Measurements from ENCODE around the gene ACACB.

Gene ACACB

DNA sequence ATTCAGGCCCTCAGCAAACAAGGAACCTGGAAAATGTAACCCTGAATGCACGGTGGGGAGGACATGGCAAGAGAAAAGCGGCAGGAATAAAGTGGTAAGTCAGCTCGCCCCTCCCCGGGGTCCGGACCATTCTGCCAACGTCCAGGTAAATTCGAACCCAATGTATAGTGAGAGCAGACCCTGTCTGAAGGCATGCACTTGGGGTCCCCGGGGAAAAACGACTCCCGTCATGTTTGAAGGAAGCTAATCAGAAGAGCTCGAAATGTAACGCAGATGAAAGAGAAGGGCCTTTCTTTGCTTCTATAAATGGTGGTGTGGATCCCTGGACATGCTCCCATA is 193 bp downstream of the ACACB start:
- CTCF ChIA-PET: interaction anchor here (1.0 kb wide), 1 partner anchor 269 kb away, joined by 3 read pairs; no protein-coding TSS in a partner anchor
- no peaks in the 10 kb centered on the region for H3K9me3 Mint-ChIP-seq
- DNase-seq: no peak
- H3K27me3 Mint-ChIP-seq: no peaks in the 10 kb centered on the region
- no peak overlapping the region for H3K4me3 Mint-ChIP-seq
- H3K27ac Mint-ChIP-seq: no peak overlapping the region
- H3K36me3 Mint-ChIP-seq: no peaks in the 10 kb centered on the region
- H3K4me1 Mint-ChIP-seq: peaks cover 24% of the 10 kb centered on the region

GRCh38 chr12:109120095-109120494 is 3.7 kb downstream of the ACACB start:
- no peaks in the 10 kb centered on the region for H3K36me3 Mint-ChIP-seq
- no peak overlapping the region for H3K4me3 Mint-ChIP-seq
- H3K27ac Mint-ChIP-seq: no peak overlapping the region
- DNase-seq: no peak
- CTCF ChIA-PET: interaction anchor here (0.6 to 1.4 kb wide), 2 partner anchors 8 to 11 kb away, joined by 3 to 4 read pairs; no protein-coding TSS in a partner anchor
- H3K9me3 Mint-ChIP-seq: no peaks in the 10 kb centered on the region
- no peaks in the 10 kb centered on the region for H3K27me3 Mint-ChIP-seq
- peaks cover 6% of the 10 kb centered on the region for H3K4me1 Mint-ChIP-seq

- no peak overlapping the region for H3K4me3 Mint-ChIP-seq
- H3K36me3 Mint-ChIP-seq: no peaks in the 10 kb centered on the region
- no peaks in the 10 kb centered on the region for H3K27me3 Mint-ChIP-seq
- peaks cover 3% of the 10 kb centered on the region for H3K4me1 Mint-ChIP-seq
- CTCF ChIA-PET: interaction anchor here (0.6 to 1.4 kb wide), 2 partner anchors 9 to 11 kb away, joined by 3 to 4 read pairs; no protein-coding TSS in a partner anchor
- no peaks in the 10 kb centered on the region for H3K9me3 Mint-ChIP-seq
- no peak for DNase-seq
- no peak overlapping the region for H3K27ac Mint-ChIP-seq
Observed at GRCh38 chr12:109120557-109120956, 4.2 kb downstream of the ACACB start.

DNA sequence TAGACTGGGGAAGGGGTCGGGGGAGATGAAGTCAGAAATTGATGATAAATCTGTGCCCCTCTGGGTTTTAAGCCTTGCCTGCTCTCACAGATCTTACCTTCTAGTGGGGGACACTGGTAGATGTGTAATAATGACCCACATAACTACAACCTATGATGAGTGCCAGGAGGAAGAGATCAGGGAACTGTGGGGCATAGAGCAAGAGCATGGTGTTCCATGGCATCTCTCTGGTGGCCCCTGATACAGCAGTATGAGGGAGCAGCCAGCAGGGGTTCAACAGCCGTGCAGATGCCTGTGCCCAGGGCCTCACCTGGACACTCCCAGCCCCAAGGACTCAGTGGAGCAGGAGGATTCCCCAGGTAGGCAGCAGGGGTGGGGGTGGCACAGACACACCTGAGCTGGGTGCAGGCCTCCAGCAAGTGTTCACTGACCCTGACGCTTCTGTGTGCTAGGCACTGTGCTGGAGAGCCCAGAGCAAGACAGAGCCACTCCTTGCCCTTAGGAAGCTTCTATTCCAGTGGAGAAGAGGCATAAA is 5.0 kb downstream of the ACACB start:
- H3K4me1 Mint-ChIP-seq: no peaks in the 10 kb centered on the region
- CTCF ChIA-PET: interaction anchor here (1.4 kb wide), 1 partner anchor 9 kb away, joined by 4 read pairs; no protein-coding TSS in a partner anchor
- no peak overlapping the region for H3K4me3 Mint-ChIP-seq
- H3K36me3 Mint-ChIP-seq: no peaks in the 10 kb centered on the region
- DNase-seq: no peak
- no peaks in the 10 kb centered on the region for H3K27me3 Mint-ChIP-seq
- no peaks in the 10 kb centered on the region for H3K9me3 Mint-ChIP-seq
- no peak overlapping the region for H3K27ac Mint-ChIP-seq

GRCh38 chr12:109124878-109125648 is 8.7 kb downstream of the ACACB start:
- no peaks in the 10 kb centered on the region for H3K27me3 Mint-ChIP-seq
- H3K36me3 Mint-ChIP-seq: no peaks in the 10 kb centered on the region
- DNase-seq: no peak
- no peak overlapping the region for H3K4me3 Mint-ChIP-seq
- H3K4me1 Mint-ChIP-seq: no peaks in the 10 kb centered on the region
- H3K27ac Mint-ChIP-seq: no peak overlapping the region
- CTCF ChIA-PET: no interaction called here
- no peaks in the 10 kb centered on the region for H3K9me3 Mint-ChIP-seq

GRCh38 chr12:109125791-109126190 is 9.4 kb downstream of the ACACB start:
- Mint-ChIP-seq H3K9me3 (no peaks in the 10 kb centered on the region), H3K27me3 (no peaks in the 10 kb centered on the region), H3K4me1 (no peaks in the 10 kb centered on the region), H3K36me3 (no peaks in the 10 kb centered on the region), H3K27ac (no peak overlapping the region), H3K4me3 (no peak overlapping the region)
- DNase-seq: no peak
- CTCF ChIA-PET: interaction anchor here (1.1 kb wide), 1 partner anchor 14 kb away, joined by 3 read pairs; no protein-coding TSS in a partner anchor

DNA sequence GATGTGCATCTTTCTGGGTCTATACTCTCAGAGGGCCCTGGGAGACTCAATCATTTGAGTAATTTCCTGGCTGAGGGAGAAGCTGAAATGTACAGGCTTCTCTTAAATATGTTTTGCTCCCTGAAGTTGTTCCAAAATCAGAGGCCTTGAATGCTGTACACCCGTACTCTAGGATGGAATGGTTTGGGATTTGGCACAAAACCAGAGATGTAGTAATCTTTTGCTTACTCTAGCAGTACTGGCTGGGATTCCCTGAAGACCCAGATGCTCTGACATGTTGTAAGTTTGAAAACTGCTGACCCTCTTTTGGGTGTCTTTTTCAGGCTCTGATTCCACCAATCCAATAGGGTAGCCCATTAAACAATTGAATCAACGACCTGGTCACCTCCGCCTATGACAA is 10.4 kb downstream of the ACACB start:
- no peaks in the 10 kb centered on the region for H3K4me1 Mint-ChIP-seq
- no peak overlapping the region for H3K4me3 Mint-ChIP-seq
- no peaks in the 10 kb centered on the region for H3K36me3 Mint-ChIP-seq
- no peaks in the 10 kb centered on the region for H3K9me3 Mint-ChIP-seq
- no peak overlapping the region for H3K27ac Mint-ChIP-seq
- no peak for DNase-seq
- CTCF ChIA-PET: interaction anchor here (1.1 to 1.6 kb wide), 2 partner anchors 9 to 15 kb away, joined by 3 to 5 read pairs; no protein-coding TSS in a partner anchor
- no peaks in the 10 kb centered on the region for H3K27me3 Mint-ChIP-seq

- Mint-ChIP-seq H3K4me1 (no peaks in the 10 kb centered on the region), H3K9me3 (no peaks in the 10 kb centered on the region), H3K4me3 (no peak overlapping the region), H3K27me3 (no peaks in the 10 kb centered on the region), H3K27ac (no peak overlapping the region), H3K36me3 (no peaks in the 10 kb centered on the region)
- DNase-seq: no peak
- CTCF ChIA-PET: interaction anchor here (1.6 kb wide), 1 partner anchor 10 kb away, joined by 5 read pairs; no protein-coding TSS in a partner anchor
Observed at GRCh38 chr12:109127533-109128242, 11.3 kb downstream of the ACACB start.

GRCh38 chr12:109130297-109131153 is 14.1 kb downstream of the ACACB start:
- CTCF ChIA-PET: interaction anchor here (0.6 kb wide), 1 partner anchor 106 kb away, joined by 3 read pairs; no protein-coding TSS in a partner anchor
- Mint-ChIP-seq H3K4me1 (no peaks in the 10 kb centered on the region), H3K27ac (no peak overlapping the region), H3K27me3 (peaks cover 6% of the 10 kb centered on the region), H3K36me3 (no peaks in the 10 kb centered on the region), H3K9me3 (no peaks in the 10 kb centered on the region), H3K4me3 (no peak overlapping the region)
- DNase-seq: no peak

DNA sequence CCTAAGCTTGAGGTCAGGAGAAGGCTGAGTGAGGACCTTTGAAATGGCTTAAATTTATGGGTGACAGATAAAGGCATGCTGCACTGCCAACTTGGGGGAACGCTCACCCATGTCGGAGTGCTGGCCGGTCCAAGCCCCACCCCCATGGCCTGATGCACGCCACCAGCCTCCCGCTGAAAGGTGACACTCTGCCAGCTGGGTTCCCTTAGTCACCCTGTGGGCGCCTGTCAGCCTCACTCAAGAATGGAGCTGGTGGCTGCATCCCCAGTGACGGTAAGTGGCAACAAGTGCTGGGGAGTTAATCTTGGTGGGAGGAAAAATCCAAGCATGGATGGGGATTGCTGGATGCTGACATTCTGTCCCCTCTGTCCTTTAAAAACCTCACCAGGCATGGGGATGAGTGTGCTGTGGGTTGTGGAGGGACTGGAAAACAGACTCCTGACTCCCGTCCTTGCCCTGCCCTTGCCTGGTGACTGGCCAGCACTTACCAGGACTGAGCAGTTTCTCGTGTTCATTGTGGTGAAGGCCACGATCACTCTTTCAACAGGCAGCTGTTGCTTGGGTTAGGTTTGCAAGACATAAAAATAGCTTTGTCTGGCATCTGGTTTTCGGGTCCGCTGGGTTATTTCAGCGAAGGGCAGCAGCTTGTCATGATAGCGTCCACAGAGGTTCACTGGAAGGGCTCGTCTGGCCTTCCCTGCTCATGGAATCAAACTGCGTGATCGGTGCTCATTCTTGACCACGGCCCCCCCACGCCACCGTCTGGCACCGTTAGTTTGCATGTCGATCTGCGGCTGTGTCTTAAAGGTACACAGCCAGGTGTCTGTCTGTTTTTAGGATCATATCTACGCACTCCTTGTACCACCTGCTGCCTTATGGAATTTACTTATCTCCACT is 15.0 kb downstream of the ACACB start:
- H3K27ac Mint-ChIP-seq: no peak overlapping the region
- CTCF ChIA-PET: interaction anchor here (0.6 to 1.3 kb wide), 3 partner anchors 12 to 105 kb away, joined by 3 read pairs; no protein-coding TSS in a partner anchor
- H3K27me3 Mint-ChIP-seq: peaks cover 9% of the 10 kb centered on the region
- DNase-seq: no peak
- no peaks in the 10 kb centered on the region for H3K9me3 Mint-ChIP-seq
- H3K4me3 Mint-ChIP-seq: no peak overlapping the region
- no peaks in the 10 kb centered on the region for H3K36me3 Mint-ChIP-seq
- no peaks in the 10 kb centered on the region for H3K4me1 Mint-ChIP-seq

DNA sequence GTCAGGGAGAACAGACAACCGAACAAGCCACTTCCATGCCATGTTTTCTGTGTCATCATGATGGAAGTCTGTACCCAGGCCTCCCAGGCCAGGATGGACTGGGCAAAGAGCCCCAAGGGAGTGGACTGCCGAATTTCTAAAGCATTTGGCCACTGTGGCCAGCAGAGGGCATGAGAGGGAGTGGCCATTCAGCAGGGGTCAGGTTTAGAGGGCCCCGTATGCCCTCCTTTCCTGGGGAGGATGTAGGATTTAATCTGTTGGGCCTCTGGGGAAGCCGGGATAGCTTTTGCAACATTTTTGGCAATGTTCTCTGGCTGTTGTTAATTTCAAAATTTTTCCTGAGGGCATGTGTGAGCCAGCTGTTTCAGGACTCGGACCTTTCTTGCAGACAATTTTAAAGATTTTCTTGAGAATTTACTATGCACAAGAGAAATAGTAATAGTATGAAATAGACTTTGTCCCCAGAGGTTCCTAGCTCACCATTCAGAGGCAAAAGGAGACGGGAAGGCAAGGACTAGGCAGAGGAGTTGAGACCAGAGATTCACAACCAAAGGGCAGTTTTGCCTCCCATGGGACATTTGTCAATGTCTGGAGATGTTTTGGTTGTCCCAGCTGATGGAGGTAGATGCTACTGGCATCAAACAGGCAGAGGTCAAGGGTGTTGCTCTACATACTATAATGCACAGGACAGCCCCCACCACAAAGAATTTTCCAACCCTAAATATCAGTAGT is 18.0 kb downstream of the ACACB start:
- H3K27me3 Mint-ChIP-seq: peaks cover 12% of the 10 kb centered on the region
- H3K36me3 Mint-ChIP-seq: no peaks in the 10 kb centered on the region
- H3K4me3 Mint-ChIP-seq: no peak overlapping the region
- no peak overlapping the region for H3K27ac Mint-ChIP-seq
- DNase-seq: no peak
- CTCF ChIA-PET: interaction anchor here (0.9 kb wide), 1 partner anchor 21 kb away, joined by 3 read pairs; no protein-coding TSS in a partner anchor
- no peaks in the 10 kb centered on the region for H3K4me1 Mint-ChIP-seq
- H3K9me3 Mint-ChIP-seq: no peaks in the 10 kb centered on the region

DNA sequence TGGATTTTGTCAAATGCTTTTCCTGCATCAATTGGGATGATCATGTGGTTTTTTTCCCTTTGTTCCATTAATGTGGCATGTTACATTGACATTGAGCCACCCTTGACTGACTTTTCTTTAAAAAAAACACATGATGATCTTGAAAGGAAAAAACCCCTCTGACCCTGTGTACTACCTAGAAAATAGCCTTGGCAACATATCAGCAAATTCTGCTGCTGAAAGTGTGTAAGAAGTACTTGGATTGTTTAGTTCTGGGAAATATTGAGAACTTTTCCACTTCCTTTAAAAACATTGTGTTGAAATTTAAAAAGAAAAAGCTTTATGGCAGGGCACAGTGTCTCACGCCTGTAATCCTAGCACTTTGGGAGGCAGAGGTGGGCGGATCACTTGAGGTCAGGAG is 20.7 kb downstream of the ACACB start:
- no peak for DNase-seq
- no peaks in the 10 kb centered on the region for H3K4me1 Mint-ChIP-seq
- CTCF ChIA-PET: no interaction called here
- H3K27me3 Mint-ChIP-seq: peaks cover 16% of the 10 kb centered on the region
- no peaks in the 10 kb centered on the region for H3K36me3 Mint-ChIP-seq
- no peak overlapping the region for H3K27ac Mint-ChIP-seq
- H3K4me3 Mint-ChIP-seq: no peak overlapping the region
- H3K9me3 Mint-ChIP-seq: no peaks in the 10 kb centered on the region

Measured in activated naive CD4-positive, alpha-beta T cell treated with anti-CD3 and anti-CD28 coated beads, Interleukin-2, amount 10 ng/mL, durations not matched to agents 7 days and 5 days (primary cell).